ENCODE data around the gene MBD3. TPM values are rescaled to one million over a fixed set of nuclear protein-coding genes. Genes with fewer than 3 reads are reported as not detected.

Gene MBD3
- polyA plus RNA-seq, 6 donors from 2014 or later: 7.7 to 24.4 (median 12.9) TPM

DNA sequence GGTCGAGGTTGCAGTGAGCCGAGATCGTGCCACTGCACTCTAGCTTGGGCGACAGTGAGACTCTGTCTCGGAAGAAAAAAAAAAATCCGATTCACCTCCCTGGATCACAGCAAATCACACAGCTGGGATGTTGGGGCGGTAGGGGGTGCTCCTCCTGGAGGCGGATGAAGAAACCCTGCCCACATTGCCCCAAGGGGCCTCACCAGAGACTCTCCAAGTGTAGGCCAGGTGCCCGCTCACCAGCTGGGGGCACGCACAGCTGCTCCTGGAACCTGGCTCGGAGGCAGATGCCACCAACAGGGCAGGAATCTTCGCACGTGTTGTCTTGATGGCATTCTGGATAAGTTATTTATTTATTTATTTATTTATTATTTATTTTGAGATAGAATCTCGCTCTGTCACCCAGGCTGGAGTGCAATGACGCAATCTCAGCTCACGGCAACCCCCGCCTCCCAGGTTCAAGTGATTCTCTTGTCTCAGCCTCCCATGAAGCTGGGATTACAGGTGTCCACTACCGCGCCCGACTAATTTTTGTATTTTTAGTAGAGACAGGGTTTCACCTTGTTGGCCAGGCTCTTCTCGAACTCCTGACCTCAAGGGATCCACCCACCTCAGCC, 9.5 kb upstream of the MBD3 start:
- Mint-ChIP-seq H3K4me1 (peaks cover 12 to 41% (median 36%) of the 10 kb centered on the region in 3 donors), H3K4me3 (peak overlapping the region in 3 of 8 donors; percentile 3 to 62 (median 56)), H3K27ac (peak overlapping the region in 1 of 6 donors; percentile 73), H3K9me3 (no peaks in the 10 kb centered on the region), H3K27me3 (no peaks in the 10 kb centered on the region), H3K36me3 (no peaks in the 10 kb centered on the region)
- no peak for DNase-seq
- no peak for ATAC-seq (ENCODE audit: low read depth in 2 of 2)

DNA sequence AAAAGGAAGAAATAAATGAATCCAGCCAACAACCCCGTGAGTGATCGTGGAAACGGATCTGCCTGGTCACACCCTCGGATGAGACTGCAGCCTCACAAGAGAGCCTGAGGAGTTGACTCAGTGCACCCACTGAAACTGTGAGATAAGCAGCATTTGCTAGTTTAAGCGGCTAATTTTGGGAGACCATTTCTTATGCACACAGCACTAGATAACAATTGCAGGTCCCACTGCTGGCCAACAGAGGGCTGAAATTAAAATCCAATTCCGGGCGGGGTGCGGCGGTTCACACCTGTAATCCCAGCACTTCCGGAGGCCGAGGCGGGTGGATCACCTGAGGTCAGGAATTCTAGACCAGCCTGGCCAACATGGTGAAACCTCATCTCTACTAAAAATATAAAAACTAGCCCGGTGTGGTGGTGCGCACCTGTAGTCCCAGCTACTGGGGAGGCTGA, 9.0 kb upstream of the MBD3 start:
- Mint-ChIP-seq H3K4me3 (peak overlapping the region in 1 of 8 donors; percentile 37), H3K27ac (peak overlapping the region in 1 of 6 donors; percentile 92), H3K36me3 (no peaks in the 10 kb centered on the region), H3K27me3 (no peaks in the 10 kb centered on the region), H3K4me1 (peaks cover 12 to 41% (median 32%) of the 10 kb centered on the region in 3 donors), H3K9me3 (no peaks in the 10 kb centered on the region)
- DNase-seq (no peak), ATAC-seq (ENCODE audit: low read depth in 2 of 2) (no peak)

DNA sequence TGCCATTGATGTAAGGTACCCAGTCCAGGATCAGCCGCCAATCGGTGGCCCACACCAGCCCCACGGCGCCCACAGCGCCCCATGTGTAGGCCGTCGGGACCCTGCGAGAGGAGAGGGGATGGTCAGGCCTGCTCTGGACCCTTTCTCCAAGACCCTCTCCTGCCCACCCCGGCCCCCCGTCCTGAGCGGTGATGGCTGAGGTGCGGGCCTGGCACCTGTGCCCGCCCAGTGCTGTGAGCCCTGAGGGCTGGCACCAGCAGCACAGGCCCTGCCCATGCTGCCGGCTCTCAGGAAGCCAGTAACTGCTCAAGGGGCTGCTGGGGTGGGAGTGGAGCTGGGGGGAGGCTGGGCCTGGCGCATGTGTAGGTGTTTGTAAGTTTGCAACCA, 6.8 kb upstream of the MBD3 start:
- H3K36me3 Mint-ChIP-seq: no peaks in the 10 kb centered on the region
- no peak for DNase-seq
- H3K4me1 Mint-ChIP-seq: peaks cover 4 to 27% (median 15%) of the 10 kb centered on the region in 3 donors
- ATAC-seq (ENCODE audit: low read depth in 2 of 2): no peak
- H3K27ac Mint-ChIP-seq: peak overlapping the region in 1 of 6 donors; percentile 42
- H3K4me3 Mint-ChIP-seq: no peak overlapping the region
- H3K27me3 Mint-ChIP-seq: no peaks in the 10 kb centered on the region
- no peaks in the 10 kb centered on the region for H3K9me3 Mint-ChIP-seq

DNA sequence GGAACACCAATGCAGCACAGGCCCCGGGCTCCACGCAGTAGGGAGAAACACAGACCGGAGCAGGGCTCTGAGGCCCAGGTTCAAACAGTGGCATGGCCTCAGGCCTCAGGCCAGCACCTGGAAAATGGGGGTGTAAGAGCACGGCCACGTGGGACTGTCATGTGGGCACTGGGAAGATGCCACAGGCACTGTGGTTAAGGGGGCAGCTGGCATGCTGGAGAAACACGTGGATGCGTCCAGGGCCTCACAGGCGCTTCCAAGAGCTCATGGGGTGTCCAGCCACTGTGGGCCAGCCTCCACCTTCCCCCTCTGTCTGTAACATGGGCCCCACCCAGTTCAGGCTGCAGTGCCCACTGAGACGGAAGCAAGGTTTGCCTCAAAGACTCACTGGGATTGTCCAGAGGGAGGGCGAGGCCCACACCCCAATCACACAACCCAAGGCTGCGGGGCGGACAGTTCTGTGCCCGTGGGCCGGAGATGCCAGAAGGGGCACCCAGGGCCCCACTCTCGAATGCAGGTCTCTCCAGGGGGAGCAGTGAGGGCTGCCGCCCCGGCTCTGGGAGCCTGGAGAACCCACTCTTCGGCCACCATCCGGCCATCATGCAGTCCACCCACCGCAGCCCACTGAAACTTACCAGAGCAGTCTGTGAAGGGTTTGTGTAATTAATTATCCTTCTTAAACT, 6.3 kb upstream of the MBD3 start:
- DNase-seq: no peak
- H3K4me3 Mint-ChIP-seq: no peak overlapping the region
- ATAC-seq (ENCODE audit: low read depth in 2 of 2): no peak
- H3K9me3 Mint-ChIP-seq: no peaks in the 10 kb centered on the region
- H3K27me3 Mint-ChIP-seq: no peaks in the 10 kb centered on the region
- H3K36me3 Mint-ChIP-seq: no peaks in the 10 kb centered on the region
- H3K27ac Mint-ChIP-seq: peak overlapping the region in 1 of 6 donors; percentile 44
- H3K4me1 Mint-ChIP-seq: peaks cover 4 to 22% (median 10%) of the 10 kb centered on the region in 3 donors

DNA sequence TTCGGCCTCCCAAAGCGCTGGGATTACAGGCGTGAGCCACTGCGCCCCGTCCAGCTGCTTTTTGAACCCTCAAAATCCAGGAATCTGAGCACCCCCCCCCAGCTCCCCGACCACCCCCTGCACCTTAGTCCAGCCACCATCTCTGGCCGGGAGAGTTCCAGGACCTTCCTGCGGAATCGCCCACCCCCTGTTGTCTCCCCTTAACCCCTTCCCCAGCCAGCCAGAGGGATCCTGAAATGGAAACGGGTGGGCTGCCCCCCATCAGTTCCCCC, 772 bp upstream of the MBD3 start:
- no peak for ATAC-seq (ENCODE audit: low read depth in 2 of 2)
- peak overlapping the region; percentile 81 to 95 (median 90) for H3K4me3 Mint-ChIP-seq
- no peak for DNase-seq
- H3K27me3 Mint-ChIP-seq: no peaks in the 10 kb centered on the region
- H3K36me3 Mint-ChIP-seq: no peaks in the 10 kb centered on the region
- H3K27ac Mint-ChIP-seq: peak overlapping the region in 4 of 6 donors; percentile 12 to 89 (median 70)
- peaks cover 9 to 36% (median 25%) of the 10 kb centered on the region in 3 donors for H3K4me1 Mint-ChIP-seq
- H3K9me3 Mint-ChIP-seq: no peaks in the 10 kb centered on the region

DNA sequence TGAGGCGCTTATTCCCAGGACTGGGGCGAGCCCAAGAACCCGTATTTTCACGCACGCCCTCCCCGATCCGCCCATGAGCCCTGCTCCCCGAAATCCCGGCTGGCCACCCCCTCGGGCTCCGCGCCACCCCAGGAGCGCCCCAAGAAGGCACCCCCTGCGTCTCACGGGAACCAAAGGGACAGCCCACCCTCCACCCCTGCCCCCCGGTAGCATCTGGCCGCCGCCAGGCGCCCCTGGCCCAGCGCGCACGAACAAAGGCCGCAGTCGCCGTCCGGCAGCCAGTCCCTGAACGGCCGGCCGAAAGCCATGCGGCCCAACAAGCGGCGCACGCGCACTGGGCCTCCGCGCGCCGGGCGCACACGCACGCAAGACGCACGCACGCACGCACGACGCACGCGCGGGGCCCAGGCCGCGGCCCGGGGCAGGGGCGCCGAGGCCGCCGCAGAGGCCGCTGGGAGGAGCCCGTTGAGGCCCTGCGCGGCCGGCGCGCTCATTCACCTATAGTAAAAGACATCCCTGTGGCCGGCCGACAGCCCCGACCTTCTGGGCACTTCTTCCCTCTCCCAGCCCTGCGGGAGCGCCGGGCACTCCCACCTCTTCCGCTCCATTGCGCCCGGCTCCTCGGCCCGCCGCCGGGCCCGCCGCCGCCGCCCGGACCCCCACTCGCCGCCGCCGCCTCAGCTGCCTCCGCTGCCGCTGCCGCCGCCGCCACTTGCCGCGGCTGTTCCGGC, 476 bp downstream of the MBD3 start:
- no peaks in the 10 kb centered on the region for H3K36me3 Mint-ChIP-seq
- peak overlapping the region; percentile 18 to 94 (median 76) for H3K27ac Mint-ChIP-seq
- no peaks in the 10 kb centered on the region for H3K27me3 Mint-ChIP-seq
- no peaks in the 10 kb centered on the region for H3K9me3 Mint-ChIP-seq
- H3K4me1 Mint-ChIP-seq: peaks cover 9 to 42% (median 25%) of the 10 kb centered on the region in 3 donors
- ATAC-seq (ENCODE audit: low read depth in 2 of 2): peak; percentile 85 to 86
- H3K4me3 Mint-ChIP-seq: peak overlapping the region; percentile 83 to 94 (median 90)
- DNase-seq: peak; percentile 84

DNA sequence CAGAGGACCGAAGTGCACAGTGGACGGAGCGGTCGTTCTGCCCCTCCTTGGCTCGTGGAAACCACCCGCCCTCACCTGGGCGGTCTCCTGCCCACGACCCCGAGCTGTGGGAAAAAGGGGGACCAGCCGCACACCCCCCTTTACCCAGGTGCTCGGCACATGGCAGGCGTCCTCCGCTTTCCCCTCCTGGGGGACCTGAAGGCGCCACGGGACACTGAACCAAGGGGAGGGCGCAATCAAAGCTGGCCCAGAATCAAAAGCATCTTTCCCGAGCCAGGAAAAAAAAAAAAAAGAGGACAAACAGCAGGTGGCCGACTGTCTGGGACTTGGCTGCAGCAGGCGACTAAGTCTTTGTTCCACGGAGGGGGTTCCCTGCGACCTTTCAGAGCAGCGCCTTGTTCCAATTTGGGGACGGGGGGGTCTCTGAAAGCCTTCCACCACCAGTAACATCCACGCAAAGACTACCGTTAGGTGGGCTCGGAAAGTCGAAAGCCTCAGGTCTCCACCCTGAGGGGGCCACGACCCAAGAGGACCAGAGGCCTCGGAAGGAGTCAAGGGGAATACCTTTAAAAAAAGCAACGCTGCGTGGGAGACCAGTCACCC, 1.1 kb downstream of the MBD3 start:
- Mint-ChIP-seq H3K4me3 (peak overlapping the region; percentile 83 to 94 (median 90)), H3K27ac (peak overlapping the region; percentile 64 to 94 (median 82)), H3K9me3 (no peaks in the 10 kb centered on the region), H3K36me3 (no peaks in the 10 kb centered on the region), H3K27me3 (no peaks in the 10 kb centered on the region), H3K4me1 (peaks cover 9 to 42% (median 25%) of the 10 kb centered on the region in 3 donors)
- DNase-seq (peak; percentile 14), ATAC-seq (ENCODE audit: low read depth in 2 of 2) (peak in 1 of 2 donors; percentile 1)

DNA sequence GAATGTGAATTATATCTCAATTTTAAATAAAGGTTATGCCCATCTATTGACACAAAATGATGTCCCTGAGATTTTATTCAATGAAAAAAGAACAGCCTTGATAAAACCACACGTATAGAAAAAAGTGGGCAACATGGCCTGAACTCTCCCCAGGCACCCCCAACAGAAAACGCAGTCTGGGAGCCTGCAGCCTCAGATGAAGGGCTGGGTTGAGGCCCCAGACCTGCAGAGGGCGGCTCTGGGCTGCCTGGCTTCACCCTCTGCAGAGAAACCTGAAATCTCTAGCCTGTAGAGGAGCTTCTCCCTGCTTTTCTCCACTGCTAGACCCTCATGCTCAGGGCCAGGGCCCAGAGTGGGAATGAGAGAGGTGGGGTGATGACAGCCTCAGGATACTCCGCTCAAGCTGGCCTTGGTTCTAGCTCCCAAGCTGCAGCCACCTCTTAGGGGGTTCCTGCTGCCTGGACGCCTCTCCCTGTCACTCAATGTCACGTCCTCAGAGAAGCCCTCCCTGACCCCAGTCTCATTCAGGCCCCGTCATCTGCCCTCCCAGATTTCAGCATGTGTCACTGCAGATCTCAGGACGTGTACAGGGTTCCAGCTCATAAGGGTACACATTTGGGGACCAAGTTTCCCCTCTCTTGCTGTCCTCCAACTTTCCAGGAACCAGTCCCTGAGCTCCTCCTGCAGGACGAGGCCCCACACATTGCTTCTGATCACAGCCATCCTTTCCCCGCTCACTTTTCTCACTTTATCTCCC, 1.8 kb downstream of the MBD3 start:
- no peaks in the 10 kb centered on the region for H3K9me3 Mint-ChIP-seq
- H3K4me3 Mint-ChIP-seq: peak overlapping the region; percentile 83 to 94 (median 90)
- DNase-seq (peak; percentile 23), ATAC-seq (ENCODE audit: low read depth in 2 of 2) (peak; percentile 13 to 22)
- H3K27me3 Mint-ChIP-seq: no peaks in the 10 kb centered on the region
- peak overlapping the region; percentile 30 to 94 (median 76) for H3K27ac Mint-ChIP-seq
- peaks cover 13 to 42% (median 30%) of the 10 kb centered on the region in 3 donors for H3K4me1 Mint-ChIP-seq
- no peaks in the 10 kb centered on the region for H3K36me3 Mint-ChIP-seq

DNA sequence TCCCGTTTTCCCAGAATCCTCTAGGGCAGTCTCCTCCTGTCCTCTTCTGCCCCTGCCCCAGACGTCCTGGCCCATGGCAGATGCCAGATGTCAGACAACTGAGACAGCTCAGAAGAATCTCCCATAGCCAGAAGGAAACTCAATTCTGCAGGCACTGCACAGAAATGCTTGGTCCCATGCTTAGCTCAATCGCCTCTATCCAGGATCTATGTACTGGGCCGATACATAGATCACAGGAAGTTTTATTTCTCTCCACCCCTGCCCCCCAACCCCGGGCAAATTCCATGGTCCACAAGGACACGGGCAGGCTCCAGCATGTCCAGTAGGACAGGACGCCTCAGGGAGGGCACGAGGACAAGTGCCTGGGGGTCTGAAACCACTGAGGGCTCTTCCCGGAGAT, 4.8 kb downstream of the MBD3 start:
- Mint-ChIP-seq H3K4me1 (peaks cover 17 to 33% (median 30%) of the 10 kb centered on the region in 3 donors), H3K36me3 (no peaks in the 10 kb centered on the region), H3K27ac (no peak overlapping the region), H3K9me3 (no peaks in the 10 kb centered on the region), H3K27me3 (no peaks in the 10 kb centered on the region), H3K4me3 (peak overlapping the region in 3 of 8 donors; percentile 5 to 44 (median 18))
- no peak for DNase-seq
- ATAC-seq (ENCODE audit: low read depth in 2 of 2): no peak

DNA sequence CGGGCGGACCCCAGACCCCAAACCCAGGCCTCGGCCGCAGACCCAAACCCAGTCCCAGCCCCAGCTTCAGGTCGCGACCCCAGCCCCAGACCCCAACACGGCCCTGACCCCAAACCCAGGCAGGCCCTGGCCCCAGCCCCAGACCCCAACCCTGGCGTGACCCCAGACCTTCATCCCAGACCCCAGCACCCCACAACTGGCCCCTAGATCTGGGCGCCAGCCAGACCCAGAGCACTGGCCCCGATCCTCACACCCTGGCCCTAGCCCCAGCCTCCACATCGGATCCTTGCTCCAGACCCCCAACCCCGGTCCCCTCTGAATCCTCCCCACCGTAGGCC, 7.5 kb downstream of the MBD3 start:
- Mint-ChIP-seq H3K4me1 (peaks cover 11 to 16% (median 16%) of the 10 kb centered on the region in 3 donors), H3K4me3 (no peak overlapping the region), H3K36me3 (no peaks in the 10 kb centered on the region), H3K9me3 (no peaks in the 10 kb centered on the region), H3K27me3 (no peaks in the 10 kb centered on the region), H3K27ac (no peak overlapping the region)
- DNase-seq (no peak), ATAC-seq (ENCODE audit: low read depth in 2 of 2) (no peak)

DNA sequence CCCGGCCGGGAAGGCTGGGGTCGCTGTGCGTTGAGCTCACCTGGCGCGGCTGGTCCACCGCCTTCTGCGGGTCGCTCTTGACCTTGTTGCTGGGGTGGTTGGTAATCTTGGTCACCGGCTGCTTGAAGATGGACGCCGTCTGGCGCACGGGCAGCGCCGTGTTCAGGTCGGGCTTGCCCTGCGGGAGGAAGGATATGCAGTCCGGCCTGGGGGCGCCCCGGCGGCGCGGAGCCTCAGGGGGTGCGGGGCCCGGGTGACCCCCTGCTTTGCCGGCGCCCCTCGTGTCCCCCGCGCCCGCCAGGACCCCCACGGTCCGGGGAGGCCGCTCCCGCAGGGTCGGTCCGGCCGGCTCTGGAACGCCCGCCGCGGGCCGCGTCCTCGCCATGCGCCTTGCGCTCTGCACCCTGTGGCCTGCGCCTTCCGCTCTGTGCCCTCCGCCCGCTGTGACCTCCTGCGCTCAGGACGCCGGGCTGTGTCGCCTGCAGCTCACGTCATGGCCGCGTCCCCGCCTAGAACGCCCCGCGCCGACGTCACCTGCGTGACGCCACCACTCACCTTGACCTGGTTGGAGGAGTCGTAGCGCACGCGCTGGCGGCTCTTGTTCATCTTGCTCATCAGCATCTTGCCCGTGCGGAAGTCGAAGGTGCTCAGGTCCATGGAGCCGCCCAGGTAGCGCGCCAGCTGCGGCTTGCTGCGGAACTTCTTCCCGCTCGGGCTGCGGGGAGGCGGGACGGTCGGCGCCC, 8.0 kb downstream of the MBD3 start:
- ATAC-seq (ENCODE audit: low read depth in 2 of 2) (no peak), DNase-seq (no peak)
- peak overlapping the region in 1 of 6 donors; percentile 59 for H3K27ac Mint-ChIP-seq
- no peaks in the 10 kb centered on the region for H3K9me3 Mint-ChIP-seq
- no peaks in the 10 kb centered on the region for H3K36me3 Mint-ChIP-seq
- peaks cover 10 to 12% (median 12%) of the 10 kb centered on the region in 3 donors for H3K4me1 Mint-ChIP-seq
- H3K4me3 Mint-ChIP-seq: no peak overlapping the region
- H3K27me3 Mint-ChIP-seq: no peaks in the 10 kb centered on the region

DNA sequence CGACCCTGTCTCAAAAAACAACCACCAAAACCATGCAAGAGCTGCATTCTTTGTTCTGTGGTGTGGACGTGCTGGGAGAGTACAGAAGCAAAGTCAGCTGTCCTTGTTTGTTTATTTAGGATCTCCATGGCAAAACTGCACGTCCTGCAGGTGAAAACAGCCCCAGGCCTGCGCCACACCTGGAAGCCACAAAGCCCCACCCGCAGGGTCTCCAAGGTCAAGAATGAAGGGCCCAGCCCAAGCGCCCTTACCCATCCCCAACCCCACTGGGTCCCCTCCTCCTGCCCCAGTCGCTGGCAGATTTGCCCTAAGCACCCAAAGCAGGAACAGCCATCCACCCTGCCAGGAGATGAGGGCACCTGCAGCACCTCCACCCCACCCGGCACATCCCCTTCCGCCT, 10.5 kb downstream of the MBD3 start:
- ATAC-seq (ENCODE audit: low read depth in 2 of 2) (no peak), DNase-seq (no peak)
- no peaks in the 10 kb centered on the region for H3K9me3 Mint-ChIP-seq
- H3K36me3 Mint-ChIP-seq: no peaks in the 10 kb centered on the region
- peaks cover 2 to 15% (median 8%) of the 10 kb centered on the region in 3 donors for H3K4me1 Mint-ChIP-seq
- H3K27me3 Mint-ChIP-seq: no peaks in the 10 kb centered on the region
- no peak overlapping the region for H3K27ac Mint-ChIP-seq
- H3K4me3 Mint-ChIP-seq: no peak overlapping the region
